T-cell (primary cell): Measurements from ENCODE around the gene CTNNA3. TPM values are rescaled to one million over a fixed set of nuclear protein-coding genes. Genes with fewer than 3 reads are reported as not detected.

Experiments used
- ATAC-seq, 4 experiments: fragments of 200-7000 bp in 3 of 4; fragments of 150-1000 bp in 1 of 4; cut with Tn5 transposase; replicated peaks in 1 of 4; 1 replicate in 3 of 4; 2 replicates in 1 of 4; pipeline ENCODE4 v1.10.0; 2021; ENCODE audit warnings: moderate library complexity in 3 of 4, mild to moderate bottlenecking in 2 of 4, moderate number of reproducible peaks in 1 of 4
- CTCF ChIA-PET, 2 donors: fragments of 300-600 bp; sonication (Branson Sonifier 250); formaldehyde crosslinking; loops; one replicate each; lab custom pipeline; 2022; ENCODE audit warnings: antibody characterized with exemption in 2 of 2; lab: Charles Lee
- POLR2A ChIA-PET, 2 donors: fragments of 300-600 bp; sonication (Branson Sonifier 250); formaldehyde crosslinking; loops; one replicate each; lab custom pipeline; 2022; ENCODE audit warnings: antibody characterized with exemption in 2 of 2; lab: Charles Lee
- DNase-seq, 35 experiments: peaks; one replicate each; pipeline versions ENCODE4 v3.0.0 to v3.0.0-alpha.2; 2013 to 2023
- H3K27ac ChIP-seq: one replicate; pipeline ENCODE4 v1.5.1; 2013; ENCODE audit warnings: low read length
- H3K27me3 ChIP-seq, 2 experiments: replicated peaks in 1 of 2; 1 replicate in 1 of 2; 2 replicates in 1 of 2; pipeline versions ENCODE4 v1.6.1 to v1.7.0; 2013; ENCODE audit warnings: low read length in 1 of 2, mixed read lengths in 1 of 2; ENCODE audit not compliant: control insufficient read depth in 2 of 2, insufficient read depth in 2 of 2; ENCODE audit errors: extremely low read depth in 1 of 2
- H3K36me3 ChIP-seq, 2 donors: 1 replicate in 1 of 2; 2 replicates in 1 of 2; pipeline versions ENCODE4 v1.6.1 to v1.7.0; 2013; ENCODE audit warnings: low read length in 1 of 2; ENCODE audit not compliant: control insufficient read depth in 2 of 2, insufficient read depth in 1 of 2; ENCODE audit errors: extremely low read depth in 1 of 2
- H3K4me1 ChIP-seq, 2 experiments: 1 replicate in 1 of 2; 2 replicates in 1 of 2; pipeline versions ENCODE4 v1.6.1 to v1.7.0; 2013; ENCODE audit warnings: low read length in 2 of 2, mixed read lengths in 1 of 2; ENCODE audit not compliant: insufficient read depth in 2 of 2, control insufficient read depth in 1 of 2; ENCODE audit errors: extremely low read depth in 1 of 2
- H3K4me3 ChIP-seq, 2 donors: 1 replicate in 1 of 2; 2 replicates in 1 of 2; pipeline versions ENCODE4 v1.5.1 to v1.7.0; 2013; ENCODE audit warnings: mild to moderate bottlenecking in 2 of 2, low read length in 1 of 2, moderate library complexity in 1 of 2; ENCODE audit not compliant: control insufficient read depth in 1 of 2; ENCODE audit errors: extremely low read depth in 1 of 2
- H3K9me3 ChIP-seq: 2 replicates; pipeline ENCODE4 v1.7.0; 2013
- H3K27ac Mint-ChIP-seq, 2 donors: one replicate each; pipeline ENCODE4 v1.8.0; 2020 to 2021; ENCODE audit warnings: mild to moderate bottlenecking in 2 of 2, mixed read lengths in 2 of 2
- H3K27me3 Mint-ChIP-seq, 2 donors: one replicate each; pipeline ENCODE4 v1.8.0; 2021 to 2022; ENCODE audit warnings: mixed read lengths in 2 of 2
- H3K36me3 Mint-ChIP-seq: one replicate; pipeline ENCODE4 v1.8.0; 2021; ENCODE audit warnings: mixed read lengths
- H3K4me1 Mint-ChIP-seq, 3 donors: one replicate each; pipeline ENCODE4 v1.8.0; 2020 to 2022; ENCODE audit warnings: mixed read lengths in 3 of 3, mild to moderate bottlenecking in 1 of 3
- H3K4me3 Mint-ChIP-seq, 3 donors: one replicate each; pipeline ENCODE4 v1.8.0; 2020 to 2022; ENCODE audit warnings: mild to moderate bottlenecking in 3 of 3, mixed read lengths in 3 of 3, moderate library complexity in 3 of 3
- H3K9me3 Mint-ChIP-seq, 3 donors: one replicate each; pipeline ENCODE4 v1.8.0; 2020 to 2022; ENCODE audit warnings: mixed read lengths in 3 of 3
- WGBS: methylation state at CpG from one replicate; pipeline ENCODE4 v1.1.5; 2013; ENCODE audit warnings: missing lambda C conversion rate; ENCODE audit not compliant: insufficient coverage; 5-methylcytosine and 5-hydroxymethylcytosine counted together
- total RNA-seq, 35 experiments: library from RNA in 6 of 35; stranded (reverse) in 6 of 35; fragments of 120-200 nt in 1 of 35; gene quantifications; one replicate each; pipeline versions ENCODE4 v1.2.1 to v1.2.4 and lab custom pipeline; 2013 to 2026

The CTNNA3 gene
- total RNA-seq, 5 donors from 2014 or later (not counting 1 experiment from before 2014, with no cell fraction given): 0.88 TPM; not detected in 4

DNA sequence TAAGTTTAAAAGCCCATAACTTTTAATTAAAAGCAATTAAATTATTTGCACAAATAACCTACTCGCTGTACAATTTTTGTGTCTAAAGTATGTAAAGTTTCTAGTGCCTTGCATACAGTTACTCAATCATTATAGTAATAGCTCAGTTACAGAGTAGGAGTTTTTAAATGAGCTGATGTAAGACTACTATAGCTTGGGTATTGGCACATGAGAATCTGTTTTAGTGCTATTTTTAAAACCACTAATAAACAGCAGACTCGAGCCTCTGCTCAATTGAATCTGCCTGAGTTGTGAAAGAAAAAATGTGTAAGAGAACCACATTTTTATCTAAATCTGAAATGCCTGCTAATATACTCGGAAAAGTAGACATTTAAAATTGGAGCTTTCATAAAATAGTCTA is 31.1 kb downstream of the CTNNA3 start:
- Mint-ChIP-seq H3K27me3 (peaks cover 0 to 8% of the 10 kb centered on the region in 2 donors), H3K4me3 (no peak overlapping the region), H3K4me1 (no peaks in the 10 kb centered on the region), H3K27ac (no peak overlapping the region), H3K9me3 (no peaks in the 10 kb centered on the region), H3K36me3 (no peaks in the 10 kb centered on the region)
- Histone ChIP-seq H3K36me3 (no peaks in the 10 kb centered on the region), H3K4me1 (no peaks in the 10 kb centered on the region), H3K27me3 (no peaks in the 10 kb centered on the region), H3K9me3 (no peaks in the 10 kb centered on the region), H3K4me3 (no peak overlapping the region), H3K27ac (no peak overlapping the region)
- WGBS: no CpG with 5 or more reads among the region's 3 CpGs
- ChIA-PET CTCF (interaction anchor here (0.8 to 2.6 kb wide), 4 partner anchors 32 to 115 kb away, joined by 3 to 13 read pairs (median 6); no protein-coding TSS in a partner anchor), POLR2A (no interaction called here)
- DNase-seq (no peak), ATAC-seq (no peak)

DNA sequence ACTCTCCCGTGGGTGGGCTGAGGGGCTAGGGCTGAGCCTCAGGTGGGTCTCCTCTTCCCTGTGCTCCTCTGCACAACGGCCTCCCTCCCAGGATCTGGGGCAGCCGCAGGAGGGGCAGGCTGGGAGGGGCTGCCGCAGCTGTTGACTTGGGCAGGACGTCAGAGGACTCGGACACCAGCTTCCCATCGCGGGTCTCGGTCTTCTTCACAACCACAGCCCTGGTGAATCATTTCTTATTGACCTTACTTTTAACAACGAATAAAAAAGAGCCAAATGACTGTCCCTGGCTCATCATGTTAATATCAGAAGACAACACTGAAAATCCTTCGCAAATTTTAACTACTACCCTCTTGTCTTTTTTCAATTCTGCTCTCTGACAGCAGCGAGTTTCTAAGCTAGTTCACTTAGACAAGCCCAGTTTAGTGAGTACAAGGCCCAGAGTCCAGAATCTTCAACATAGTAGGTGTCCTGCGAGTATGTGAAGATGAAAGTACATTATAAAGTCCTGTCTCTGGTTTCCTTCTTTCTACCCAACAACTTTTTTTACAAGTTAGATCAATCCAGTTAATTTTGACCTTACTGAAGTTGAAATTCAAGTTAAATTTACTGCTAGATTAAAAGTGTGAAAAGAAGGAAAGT is 32.4 kb downstream of the CTNNA3 start:
- Mint-ChIP-seq H3K4me3 (no peak overlapping the region), H3K4me1 (no peaks in the 10 kb centered on the region)

GRCh38 chr10:67662415-67662814 is 33.6 kb downstream of the CTNNA3 start:
- no peak for ATAC-seq
- H3K4me3 Mint-ChIP-seq: no peak overlapping the region

More for the DNA sequence above, 32.4 kb downstream of the CTNNA3 start:
- no peaks in the 10 kb centered on the region for H3K27me3 ChIP-seq
- CTCF ChIA-PET: interaction anchor here (0.7 to 1.3 kb wide), 2 partner anchors 34 to 116 kb away, joined by 4 read pairs; no protein-coding TSS in a partner anchor
- 76% methylated on average over 10 of the region's 13 CpGs for WGBS
- H3K9me3 ChIP-seq: no peaks in the 10 kb centered on the region
- Mint-ChIP-seq H3K27me3 (peaks cover 0 to 4% of the 10 kb centered on the region in 2 donors), H3K9me3 (no peaks in the 10 kb centered on the region), H3K36me3 (no peaks in the 10 kb centered on the region), H3K27ac (no peak overlapping the region)
- DNase-seq (no peak), ATAC-seq (no peak)
- H3K27ac ChIP-seq: no peak overlapping the region
- H3K36me3 ChIP-seq: no peaks in the 10 kb centered on the region
- POLR2A ChIA-PET: no interaction called here
- no peak overlapping the region for H3K4me3 ChIP-seq
- no peaks in the 10 kb centered on the region for H3K4me1 ChIP-seq

GRCh38 chr10:67659497-67659896 is 36.5 kb downstream of the CTNNA3 start:
- DNase-seq (no peak), ATAC-seq (no peak)
- Histone ChIP-seq H3K4me3 (no peak overlapping the region), H3K4me1 (no peaks in the 10 kb centered on the region), H3K27me3 (no peaks in the 10 kb centered on the region), H3K9me3 (no peaks in the 10 kb centered on the region), H3K36me3 (no peaks in the 10 kb centered on the region), H3K27ac (no peak overlapping the region)
- POLR2A ChIA-PET: no interaction called here
- Mint-ChIP-seq H3K27me3 (peaks cover 12 to 19% of the 10 kb centered on the region in 2 donors), H3K36me3 (no peaks in the 10 kb centered on the region), H3K9me3 (no peaks in the 10 kb centered on the region), H3K27ac (no peak overlapping the region), H3K4me1 (no peaks in the 10 kb centered on the region), H3K4me3 (no peak overlapping the region)
- CTCF ChIA-PET: interaction anchor here in 1 of 2 donors (0.6 to 1.0 kb wide), 3 partner anchors 20 to 51 kb away, joined by 3 to 4 read pairs (median 3); no protein-coding TSS in a partner anchor
- no CpG with 5 or more reads among the region's 2 CpGs for WGBS

More at GRCh38 chr10:67662415-67662814, 33.6 kb downstream of the CTNNA3 start:
- Mint-ChIP-seq H3K36me3 (no peaks in the 10 kb centered on the region), H3K9me3 (no peaks in the 10 kb centered on the region), H3K27ac (no peak overlapping the region), H3K4me1 (no peaks in the 10 kb centered on the region), H3K27me3 (peaks cover 3 to 11% of the 10 kb centered on the region in 2 donors)
- Histone ChIP-seq H3K27ac (no peak overlapping the region), H3K4me3 (no peak overlapping the region), H3K27me3 (no peaks in the 10 kb centered on the region), H3K9me3 (no peaks in the 10 kb centered on the region), H3K4me1 (no peaks in the 10 kb centered on the region), H3K36me3 (no peaks in the 10 kb centered on the region)
- POLR2A ChIA-PET: no interaction called here
- DNase-seq: no peak
- CTCF ChIA-PET: interaction anchor here in 1 of 2 donors (0.7 kb wide), 1 partner anchor 35 kb away, joined by 4 read pairs; no protein-coding TSS in a partner anchor
- WGBS: no CpG with 5 or more reads among the region's 3 CpGs

- no peaks in the 10 kb centered on the region for H3K36me3 ChIP-seq
- H3K9me3 ChIP-seq: no peaks in the 10 kb centered on the region
- H3K27me3 ChIP-seq: peaks cover 0 to 4% of the 10 kb centered on the region in 2 experiments
- H3K27me3 Mint-ChIP-seq: peaks cover 12 to 19% of the 10 kb centered on the region in 2 donors
- H3K27ac ChIP-seq: no peak overlapping the region
- H3K9me3 Mint-ChIP-seq: peaks cover 0 to 1% (median 0%) of the 10 kb centered on the region in 3 donors
- 100% methylated on average over 2 of the region's 4 CpGs for WGBS
- ATAC-seq: no peak
- H3K27ac Mint-ChIP-seq: no peak overlapping the region
- no peak overlapping the region for H3K4me3 ChIP-seq
- H3K4me1 Mint-ChIP-seq: no peaks in the 10 kb centered on the region
- no peak overlapping the region for H3K4me3 Mint-ChIP-seq
- ChIA-PET POLR2A (no interaction called here), CTCF (interaction anchor here in 1 of 2 donors (0.7 kb wide), 1 partner anchor 125 kb away, joined by 5 read pairs; no protein-coding TSS in a partner anchor)
- no peaks in the 10 kb centered on the region for H3K36me3 Mint-ChIP-seq
- DNase-seq: no peak
- H3K4me1 ChIP-seq: no peaks in the 10 kb centered on the region
These were observed 38.2 kb downstream of the CTNNA3 start for GRCh38 chr10:67657775-67658174.

DNA sequence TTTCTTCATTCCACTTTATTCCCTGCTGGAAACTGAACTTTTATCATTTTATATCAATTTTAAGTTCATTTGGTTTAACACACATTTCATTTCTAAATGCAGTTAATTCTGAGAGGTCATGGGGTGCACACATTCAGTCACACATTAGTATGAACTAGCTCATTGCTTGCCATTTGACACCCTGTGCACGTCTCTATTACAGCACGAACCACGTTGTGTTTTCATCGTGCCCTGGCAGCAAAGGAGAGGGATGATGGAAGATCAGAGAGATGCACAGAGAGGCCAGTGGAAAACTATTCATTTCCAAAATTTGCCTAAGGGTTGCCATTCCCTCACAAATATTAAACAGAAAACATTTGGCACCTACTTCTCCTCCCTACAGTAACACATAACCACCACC is 45.4 kb downstream of the CTNNA3 start:
- Mint-ChIP-seq H3K9me3 (peaks cover 0 to 3% (median 0%) of the 10 kb centered on the region in 3 donors), H3K4me1 (no peaks in the 10 kb centered on the region), H3K36me3 (no peaks in the 10 kb centered on the region), H3K27me3 (no peaks in the 10 kb centered on the region), H3K4me3 (no peak overlapping the region), H3K27ac (no peak overlapping the region)
- H3K27ac ChIP-seq: no peak overlapping the region
- H3K4me3 ChIP-seq: no peak overlapping the region
- H3K27me3 ChIP-seq: peaks cover 0 to 4% of the 10 kb centered on the region in 2 experiments
- ATAC-seq (no peak), DNase-seq (no peak)
- no CpG with 5 or more reads among the region's 4 CpGs for WGBS
- H3K36me3 ChIP-seq: no peaks in the 10 kb centered on the region
- H3K4me1 ChIP-seq: no peaks in the 10 kb centered on the region
- CTCF ChIA-PET: interaction anchor here in 1 of 2 donors (0.6 kb wide), 1 partner anchor 41 kb away, joined by 4 read pairs; no protein-coding TSS in a partner anchor
- H3K9me3 ChIP-seq: no peaks in the 10 kb centered on the region
- POLR2A ChIA-PET: no interaction called here
